ENCODE measurements around the gene LIFR. TPM values are rescaled to one million over a fixed set of nuclear protein-coding genes. Genes with fewer than 3 reads are reported as not detected.

Gene LIFR
- total RNA-seq, 1 experiment from 2014 or later, result 7.8 TPM

DNA sequence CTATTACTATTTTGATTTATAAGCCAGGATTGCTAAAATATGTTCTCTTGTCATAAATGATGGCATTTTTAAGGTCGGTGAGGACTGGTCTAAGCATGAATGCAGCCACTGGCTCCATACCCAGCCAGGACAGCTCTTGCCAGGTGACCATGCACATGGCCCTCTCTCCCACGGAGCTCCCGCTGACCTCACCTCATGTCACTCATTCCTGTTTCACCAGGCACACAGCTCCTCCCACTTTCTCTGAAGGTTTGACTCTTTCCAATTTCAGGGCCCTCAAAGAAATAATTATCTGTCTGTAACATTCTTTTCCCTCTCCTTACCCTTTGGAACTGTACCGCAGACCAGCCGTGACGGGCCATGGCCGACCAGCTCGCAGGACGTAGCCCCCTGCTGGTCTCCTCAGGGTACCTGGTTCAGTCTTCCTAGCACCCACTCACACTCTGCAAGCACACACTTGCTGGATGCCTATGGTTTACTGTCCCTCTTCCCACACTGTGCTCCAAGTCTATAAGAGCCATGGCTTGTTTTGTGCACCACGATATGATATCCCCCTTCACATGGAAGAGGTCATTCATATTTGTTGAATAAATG, 72.5 kb downstream of the LIFR start:
- Histone ChIP-seq H2BK120ac (ENCODE audit: low read depth, low read length, poor library complexity, severe bottlenecking) (no peak overlapping the region), H3T11ph (ENCODE audit: low read length) (no peak overlapping the region), H3K4me2 (ENCODE audit: insufficient read depth, insufficient read length, low read length) (no peak overlapping the region), H3K4me1 (ENCODE audit: insufficient read depth, low read length) (no peaks in the 10 kb centered on the region), H3K23me2 (ENCODE audit: insufficient read length, low read depth, low read length, poor library complexity, severe bottlenecking) (no peaks in the 10 kb centered on the region), H3K27ac (ENCODE audit: insufficient read length, low read depth, low read length) (no peak overlapping the region), H2AFZ (ENCODE audit: low read length) (no peak overlapping the region), H3K56ac (ENCODE audit: insufficient read length, low read depth, low read length) (no peak overlapping the region), H3K23ac (ENCODE audit: insufficient read length, low read depth, low read length) (no peak overlapping the region), H4K5ac (ENCODE audit: insufficient read length, low read depth, low read length) (no peak overlapping the region), H2BK15ac (ENCODE audit: low read depth, low read length) (no peak overlapping the region), H4K91ac (ENCODE audit: insufficient read length, low read depth, low read length) (no peak overlapping the region), H3K14ac (ENCODE audit: insufficient read depth, low read length) (no peak overlapping the region), H4K8ac (replicated peaks; ENCODE audit: insufficient read length, low read depth, low read length) (no peak overlapping the region), H3K79me2 (ENCODE audit: insufficient read depth, low read length) (no peaks in the 10 kb centered on the region), H3K9me3 (ENCODE audit: control insufficient read depth, low read depth, low read length) (no peaks in the 10 kb centered on the region), H3K9ac (ENCODE audit: extremely low read depth, insufficient read length, low read length) (no peak overlapping the region), H3K79me1 (ENCODE audit: insufficient read depth, low read depth, low read length, poor library complexity, severe bottlenecking) (no peaks in the 10 kb centered on the region), H2BK20ac (ENCODE audit: low read depth, low read length, poor library complexity, severe bottlenecking) (no peak overlapping the region), H2BK5ac (ENCODE audit: insufficient read length, low read length) (no peak overlapping the region), H2AK5ac (ENCODE audit: insufficient read length, low read length) (no peak overlapping the region), H3K18ac (ENCODE audit: insufficient read length, low read depth, low read length) (no peak overlapping the region), H3K4ac (ENCODE audit: low read depth, low read length) (no peak overlapping the region), H2BK12ac (ENCODE audit: insufficient read length, low read depth, low read length) (no peak overlapping the region), H4K20me1 (ENCODE audit: control insufficient read depth, insufficient read depth, insufficient read length) (no peaks in the 10 kb centered on the region), H3K27me3 (ENCODE audit: insufficient read depth, low read length) (no peaks in the 10 kb centered on the region)
- Mint-ChIP-seq H3K4me1 (peaks cover 0 to 4% of the 10 kb centered on the region in 2 experiments; a peak in 1 of 4 replicates), H3K36me3 (ENCODE audit: insufficient read depth in 1 of 3, low read depth in 3 of 3) (no peaks in the 10 kb centered on the region; a peak in 2 of 7 replicates), H3K27ac (peak overlapping the region in 1 of 3 experiments; percentile 4; a peak in 1 of 7 replicates), H3K27me3 (ENCODE audit: low read depth) (no peaks in the 10 kb centered on the region), H3K4me3 (no peak overlapping the region), H3K9me3 (no peaks in the 10 kb centered on the region)
- TF ChIP-seq CTCF (conservative IDR thresholded peaks at IDR 0.05), result peak; percentile 41; the same call in 1 of the 3 replicates
- DNase-seq, result no peak
- WGBS (ENCODE audit: extremely low coverage, insufficient read length, low lambda C conversion rate), result no CpG with 5 or more reads among the region's 10 CpGs

Data from H9 (cell line).